PC-9 (cell line): Measurements from ENCODE around the gene TCF4. TPM values are rescaled to one million over a fixed set of nuclear protein-coding genes. Genes with fewer than 3 reads are reported as not detected.

Source experiments
- BruUV-seq: library from RNA; stranded (reverse); fragments of 400-500 nt; replicated peaks from 2 replicates; lab custom pipeline; 2021; lab: Mats Ljungman, UMichigan
- CTCF ChIA-PET: fragments of 300-600 bp; sonication (Branson Sonifier 250); formaldehyde crosslinking; loops from one replicate; lab custom pipeline; 2022; ENCODE audit warnings: antibody characterized with exemption; lab: Charles Lee
- POLR2A ChIA-PET: fragments of 300-600 bp; sonication (Branson Sonifier 250); formaldehyde crosslinking; loops from one replicate; lab custom pipeline; 2022; ENCODE audit warnings: antibody characterized with exemption; ENCODE audit not compliant: unreplicated experiment; lab: Charles Lee
- DNase-seq, 2 experiments: peaks; one replicate each; pipeline versions ENCODE4 v3.0.0 to v3.0.0-alpha.2; 2015 to 2022; ENCODE audit warnings: mixed read lengths in 1 of 2
- H2AFZ ChIP-seq: fragments of 200-600 bp; sonication (generic); 2 replicates; pipeline ENCODE4 v1.8.1; 2017; ENCODE audit warnings: antibody characterized with exemption
- H3F3A ChIP-seq: fragments of 200-600 bp; sonication (generic); 2 replicates; pipeline ENCODE4 v1.8.1; 2017; ENCODE audit warnings: antibody characterized with exemption, mild to moderate bottlenecking, low read depth; ENCODE audit not compliant: insufficient read depth
- H3K27ac ChIP-seq: fragments of 200-600 bp; sonication (generic); 2 replicates; pipeline ENCODE4 v1.6.1; 2016; ENCODE audit warnings: mixed run types
- H3K27me3 ChIP-seq: fragments of 200-600 bp; sonication (generic); 2 replicates; pipeline ENCODE4 v1.6.1; 2016; ENCODE audit warnings: low read depth, mixed run types; ENCODE audit not compliant: insufficient read depth
- H3K36me3 ChIP-seq: fragments of 200-600 bp; sonication (generic); 2 replicates; pipeline ENCODE4 v1.6.1; 2016; ENCODE audit warnings: low read depth, mixed run types
- H3K4me1 ChIP-seq: fragments of 200-600 bp; sonication (generic); replicated peaks from 2 replicates; pipeline ENCODE4 v1.6.1; 2016; ENCODE audit warnings: mixed run types; ENCODE audit not compliant: insufficient read depth
- H3K4me2 ChIP-seq: fragments of 200-600 bp; sonication (generic); 2 replicates; pipeline ENCODE4 v1.6.1; 2017; ENCODE audit warnings: mixed run types
- H3K4me3 ChIP-seq: fragments of 200-600 bp; sonication (generic); 2 replicates; pipeline ENCODE4 v1.6.1; 2016; ENCODE audit warnings: mixed run types
- H3K79me2 ChIP-seq: fragments of 200-600 bp; sonication (generic); 2 replicates; pipeline ENCODE4 v1.6.1; 2017; ENCODE audit warnings: low read depth, mixed run types
- H3K9me2 ChIP-seq: fragments of 200-600 bp; sonication (generic); 2 replicates; pipeline ENCODE4 v1.8.1; 2017; ENCODE audit warnings: mild to moderate bottlenecking; ENCODE audit not compliant: insufficient read depth
- H3K9me3 ChIP-seq: fragments of 200-600 bp; sonication (generic); 2 replicates; pipeline ENCODE4 v1.8.1; 2016; ENCODE audit warnings: low read depth; ENCODE audit not compliant: insufficient read depth
- H4K20me1 ChIP-seq: fragments of 200-600 bp; sonication (generic); 2 replicates; pipeline ENCODE4 v1.8.1; 2017; ENCODE audit not compliant: insufficient read depth
- CTCF ChIP-seq: fragments of 200-600 bp; sonication (generic); conservative IDR thresholded peaks from 2 replicates; pipeline ENCODE4 v1.6.1; 2017; ENCODE audit warnings: mixed run types, antibody characterized with exemption, mild to moderate bottlenecking, moderate library complexity
- EZH2 ChIP-seq: fragments of 200-600 bp; sonication (generic); IDR thresholded peaks from 2 replicates; pipeline ENCODE4 v1.8.0; 2017; ENCODE audit warnings: antibody characterized with exemption, low read depth
- intact Hi-C: fragments of 100-400 bp; cut with micrococcal nuclease; formaldehyde crosslinking; loops from one replicate; pipeline ENCODE4 v1.10.0; 2022; ENCODE audit not compliant: unreplicated experiment
- total RNA-seq: library from RNA; stranded (reverse); gene quantifications from 2 replicates; pipeline ENCODE4 v1.2.3, GENCODE V29; 2021

The TCF4 gene
- total RNA-seq, 1 experiment from 2014 or later: 0.74 TPM

- H4K20me1 ChIP-seq: no peaks in the 10 kb centered on the region
- H3K9me3 ChIP-seq: no peaks in the 10 kb centered on the region
- no peaks in the 10 kb centered on the region for H3K79me2 ChIP-seq
- no peaks in the 10 kb centered on the region for H3K36me3 ChIP-seq
- no peak overlapping the region for H3K4me3 ChIP-seq
- no peaks in the 10 kb centered on the region for H3K9me2 ChIP-seq
- TF ChIP-seq EZH2: no peak
- TF ChIP-seq CTCF: no peak
- no peak overlapping the region for H2AFZ ChIP-seq
- BruUV-seq: no TSS peak
- CTCF ChIA-PET: no interaction called here
- POLR2A ChIA-PET: no interaction called here
- DNase-seq: no peak
- intact Hi-C loops: no loop called here
- H3K4me1 ChIP-seq: no peaks in the 10 kb centered on the region
- H3K27me3 ChIP-seq: no peaks in the 10 kb centered on the region
- H3F3A ChIP-seq: no peaks in the 10 kb centered on the region
- no peak overlapping the region for H3K27ac ChIP-seq
- no peak overlapping the region for H3K4me2 ChIP-seq
Observed at GRCh38 chr18:55475467-55475866, 112.5 kb downstream of the TCF4 start.

GRCh38 chr18:55473560-55473959, 114.4 kb downstream of the TCF4 start:
- Histone ChIP-seq H3K27me3 (no peaks in the 10 kb centered on the region), H3F3A (no peaks in the 10 kb centered on the region), H3K9me2 (no peaks in the 10 kb centered on the region), H4K20me1 (no peaks in the 10 kb centered on the region), H3K4me3 (no peak overlapping the region), H2AFZ (no peak overlapping the region), H3K79me2 (no peaks in the 10 kb centered on the region), H3K27ac (no peak overlapping the region), H3K9me3 (no peaks in the 10 kb centered on the region), H3K36me3 (no peaks in the 10 kb centered on the region), H3K4me2 (no peak overlapping the region), H3K4me1 (no peaks in the 10 kb centered on the region)
- ChIA-PET POLR2A (no interaction called here), CTCF (no interaction called here)
- TF ChIP-seq EZH2 (no peak), CTCF (no peak)
- intact Hi-C loops: no loop called here
- no peak for DNase-seq
- BruUV-seq: no TSS peak

GRCh38 chr18:55473058-55473457, 114.9 kb downstream of the TCF4 start:
- H3K4me3 ChIP-seq: no peak overlapping the region
- no peaks in the 10 kb centered on the region for H4K20me1 ChIP-seq
- DNase-seq: no peak
- no peaks in the 10 kb centered on the region for H3K4me1 ChIP-seq
- intact Hi-C loops: no loop called here
- ChIA-PET POLR2A (no interaction called here), CTCF (no interaction called here)
- H3K27ac ChIP-seq: no peak overlapping the region
- no peaks in the 10 kb centered on the region for H3K27me3 ChIP-seq
- no peak overlapping the region for H3K4me2 ChIP-seq
- BruUV-seq: no TSS peak
- no peak for TF ChIP-seq CTCF
- TF ChIP-seq EZH2: no peak
- no peak overlapping the region for H2AFZ ChIP-seq
- no peaks in the 10 kb centered on the region for H3K36me3 ChIP-seq
- H3K9me2 ChIP-seq: no peaks in the 10 kb centered on the region
- H3F3A ChIP-seq: no peaks in the 10 kb centered on the region
- H3K9me3 ChIP-seq: no peaks in the 10 kb centered on the region
- H3K79me2 ChIP-seq: no peaks in the 10 kb centered on the region
